ENCODE measurements around the gene CAP2.

The CAP2 gene

DNA sequence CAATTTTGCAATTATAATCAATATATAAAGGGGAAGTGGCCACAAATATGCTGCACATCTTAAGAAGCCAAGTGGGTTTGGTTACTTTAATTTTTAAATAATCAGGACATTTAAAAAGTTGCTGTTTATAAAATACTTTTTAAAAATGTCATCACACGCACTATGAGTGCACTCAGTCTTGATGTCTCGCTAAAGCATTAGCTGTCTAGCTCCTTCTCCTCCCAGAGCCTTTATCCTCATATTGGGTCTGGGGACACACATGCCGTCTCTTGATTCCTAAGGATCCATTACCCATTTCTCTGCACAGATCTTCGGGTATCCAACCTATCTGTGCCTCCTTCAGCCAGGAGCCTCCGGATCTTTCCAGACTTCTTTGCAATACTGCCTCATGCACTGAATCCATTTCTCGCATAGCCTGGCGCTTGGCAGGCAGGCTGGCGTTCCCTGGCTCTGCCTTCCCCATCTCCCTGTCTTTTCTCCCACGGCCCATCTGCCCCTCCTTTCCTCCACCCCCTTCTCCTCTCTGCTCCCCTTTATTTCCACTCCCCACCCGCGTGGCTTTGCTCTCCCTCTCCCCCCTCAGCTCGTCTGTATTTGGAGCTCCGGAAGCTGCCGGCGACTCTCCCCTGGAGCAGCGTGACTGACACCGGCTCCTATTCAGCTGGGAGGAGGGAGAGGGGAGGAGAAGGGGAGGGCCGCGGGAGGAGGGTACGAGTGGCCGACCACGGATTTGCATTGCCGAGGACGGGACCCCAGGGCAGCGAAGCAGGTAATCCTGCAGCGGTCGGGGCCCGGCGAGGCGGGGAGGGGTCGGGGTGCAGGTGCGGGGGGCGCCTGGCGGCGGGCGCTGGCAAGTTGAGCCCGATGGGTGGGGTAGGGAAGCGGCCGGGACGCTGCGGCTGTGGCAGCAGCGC is at the start of gene CAP2:
Gene CAP2 (plus strand): TSS at position 618 of the 914 bp plus-strand sequence. CDS start 27,961 bp downstream, outside the sequence.
- no peak for DNase-seq

GRCh38 chr6:17347012-17347411 is 46.4 kb upstream of the CAP2 start:
- DNase-seq: no peak

GRCh38 chr6:17349427-17349826 is 44.0 kb upstream of the CAP2 start:
- DNase-seq: no peak

DNA sequence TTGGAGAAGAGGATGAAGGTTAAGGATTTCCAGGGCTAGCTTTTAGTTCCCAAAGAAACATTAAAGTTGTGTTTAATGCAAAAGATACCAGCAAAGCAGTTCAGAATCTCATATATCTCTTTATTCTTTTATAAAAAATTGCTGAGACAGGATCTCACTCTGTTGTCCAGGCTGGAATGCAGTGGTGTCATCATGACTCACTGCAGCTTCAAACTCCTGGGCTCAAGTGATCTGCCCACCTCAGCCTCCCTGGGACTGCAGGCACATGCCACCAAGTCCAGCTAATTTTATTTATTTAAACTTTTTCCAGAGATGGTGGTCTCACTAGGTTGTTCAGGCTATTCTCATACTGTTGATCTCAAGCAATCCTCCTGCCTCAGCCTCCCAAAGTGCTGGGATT is 41.1 kb upstream of the CAP2 start:
- DNase-seq: no peak

GRCh38 chr6:17353440-17354175 is 39.8 kb upstream of the CAP2 start:
- DNase-seq: no peak

DNA sequence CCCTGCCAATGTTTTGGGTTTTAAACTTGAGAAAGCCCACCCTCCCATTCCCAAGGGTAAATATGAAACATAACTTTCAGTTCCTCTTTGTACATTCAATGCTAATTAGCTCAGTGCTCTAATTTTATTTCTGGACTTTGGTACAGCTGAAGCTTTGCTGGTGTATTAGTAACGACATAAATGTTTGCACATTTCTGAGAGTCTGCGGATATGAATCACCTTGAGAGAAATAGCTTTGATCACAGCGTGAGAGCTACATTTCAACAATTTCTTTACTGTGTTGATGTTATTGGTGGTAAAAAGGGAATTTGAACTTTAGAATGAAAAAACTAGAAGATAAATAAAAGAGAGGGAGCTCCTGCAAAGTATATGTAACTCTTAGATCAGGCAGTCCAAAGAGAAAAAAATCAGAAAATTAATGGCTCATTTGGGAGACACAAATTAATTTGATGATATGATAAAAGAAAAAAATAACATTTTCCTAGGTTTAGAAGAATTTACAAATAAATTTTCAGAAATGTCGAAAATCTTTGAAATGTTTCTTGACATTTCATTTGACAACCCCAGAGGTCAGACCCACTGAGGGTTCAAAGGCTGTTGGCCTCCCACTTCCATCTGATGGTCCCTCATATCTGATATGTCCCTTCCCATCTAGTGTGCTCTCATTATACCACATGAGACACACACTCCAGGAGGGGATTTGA is 38.5 kb upstream of the CAP2 start:
- no peak for DNase-seq

DNA sequence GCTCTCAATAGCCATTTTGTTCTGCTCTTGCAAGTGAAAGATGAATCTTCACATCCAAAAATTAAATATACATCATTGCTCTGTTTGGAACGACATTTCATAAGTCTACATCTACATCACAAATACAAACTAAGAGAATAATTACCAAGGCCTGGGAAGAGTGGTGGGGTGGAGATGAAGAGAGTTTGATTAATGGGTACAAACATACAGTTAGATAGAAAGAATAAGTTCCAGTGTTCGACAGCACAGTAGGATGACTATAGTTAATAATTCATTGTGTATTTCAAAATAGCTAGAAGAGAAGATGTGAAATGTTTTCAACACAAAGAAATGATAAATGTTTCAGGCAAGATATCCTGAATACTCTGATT is 38.0 kb upstream of the CAP2 start:
- no peak for DNase-seq

DNA sequence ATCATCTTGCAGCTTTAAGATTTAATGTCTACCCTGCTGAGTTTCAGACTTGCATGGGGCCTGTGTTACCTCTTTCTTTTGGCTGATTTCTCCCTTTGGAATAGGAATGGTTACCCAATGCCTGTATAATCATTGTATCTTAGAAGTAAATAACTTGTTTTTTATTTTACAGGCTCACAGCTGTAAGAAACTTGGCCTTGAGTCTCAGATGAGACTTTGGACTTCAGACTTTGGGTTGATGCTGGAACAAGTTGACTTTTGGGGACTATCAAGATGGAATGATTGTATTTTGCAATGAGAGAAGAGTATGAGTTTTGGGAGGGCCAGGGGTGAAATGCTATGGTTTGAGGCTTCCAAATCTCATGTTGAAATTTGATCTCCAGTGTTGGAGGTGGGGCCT is 34.9 kb upstream of the CAP2 start:
- DNase-seq: no peak

DNA sequence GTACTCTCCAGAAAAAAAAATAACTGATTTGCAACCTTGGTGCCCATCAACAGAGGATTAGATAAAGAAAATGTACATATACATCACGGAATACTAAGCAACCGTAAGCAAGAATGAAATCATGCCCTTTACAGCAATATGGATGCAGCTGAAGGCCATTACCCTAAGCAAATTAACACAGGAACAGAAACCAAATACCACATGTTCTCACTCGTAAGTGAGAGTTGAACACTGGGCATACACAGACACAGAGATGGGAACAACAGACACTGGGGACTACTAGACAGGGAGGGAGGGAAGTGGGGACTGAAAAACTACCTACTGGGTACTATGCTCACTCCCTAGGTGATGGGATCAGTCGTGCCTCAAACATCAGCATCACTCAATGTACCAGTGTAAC is 32.8 kb upstream of the CAP2 start:
- no peak for DNase-seq

- no peak for DNase-seq
These were observed 32.4 kb upstream of the CAP2 start for GRCh38 chr6:17361013-17361412.

GRCh38 chr6:17365961-17366360 is 27.4 kb upstream of the CAP2 start:
- DNase-seq: no peak

DNA sequence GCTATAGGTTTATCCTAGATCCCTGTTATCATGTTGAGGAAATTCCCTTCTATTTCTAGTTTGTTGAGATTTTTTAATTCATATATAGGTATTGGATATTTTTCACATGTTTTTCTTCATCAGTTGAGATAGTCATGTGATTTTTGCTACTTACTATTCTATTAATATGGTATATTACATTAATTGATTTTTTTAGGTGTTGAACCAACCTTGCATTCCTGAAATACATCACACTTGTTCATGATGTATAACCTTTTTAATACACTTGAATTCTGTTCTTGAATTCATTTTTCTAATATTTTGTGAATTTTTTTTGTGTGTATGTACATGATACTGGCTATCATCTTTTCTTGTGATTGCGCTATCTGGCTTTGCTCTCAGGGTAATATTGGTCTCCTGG is 25.5 kb upstream of the CAP2 start:
- no peak for DNase-seq

GRCh38 chr6:17381424-17382147 is 11.8 kb upstream of the CAP2 start:
- DNase-seq: no peak

GRCh38 chr6:17385660-17386059 is 7.7 kb upstream of the CAP2 start:
- no peak for DNase-seq

GRCh38 chr6:17388365-17388764 is 5.0 kb upstream of the CAP2 start:
- no peak for DNase-seq

- no peak for DNase-seq
These were observed 4.0 kb upstream of the CAP2 start for GRCh38 chr6:17389274-17389847.

DNA sequence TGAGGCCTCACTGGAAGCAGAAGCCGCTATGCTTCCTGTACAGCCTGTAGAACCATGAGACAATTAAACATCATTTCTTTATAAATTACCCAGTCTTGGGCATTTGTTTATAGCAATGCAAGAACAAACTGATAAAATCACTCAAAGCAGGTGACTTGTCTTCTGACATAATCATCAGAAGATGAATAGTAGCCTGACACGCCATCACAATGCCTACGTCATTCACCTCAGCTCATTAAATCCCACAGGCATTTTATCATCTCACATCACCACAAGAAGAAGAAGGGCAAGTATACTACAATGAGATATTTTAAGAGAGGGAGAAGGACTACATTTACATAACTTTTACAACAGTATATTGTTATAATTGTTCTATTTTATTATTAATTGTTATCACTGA is 3.1 kb upstream of the CAP2 start:
- no peak for DNase-seq

- no peak for DNase-seq
These were observed 1.4 kb upstream of the CAP2 start for GRCh38 chr6:17391976-17392375.

DNA sequence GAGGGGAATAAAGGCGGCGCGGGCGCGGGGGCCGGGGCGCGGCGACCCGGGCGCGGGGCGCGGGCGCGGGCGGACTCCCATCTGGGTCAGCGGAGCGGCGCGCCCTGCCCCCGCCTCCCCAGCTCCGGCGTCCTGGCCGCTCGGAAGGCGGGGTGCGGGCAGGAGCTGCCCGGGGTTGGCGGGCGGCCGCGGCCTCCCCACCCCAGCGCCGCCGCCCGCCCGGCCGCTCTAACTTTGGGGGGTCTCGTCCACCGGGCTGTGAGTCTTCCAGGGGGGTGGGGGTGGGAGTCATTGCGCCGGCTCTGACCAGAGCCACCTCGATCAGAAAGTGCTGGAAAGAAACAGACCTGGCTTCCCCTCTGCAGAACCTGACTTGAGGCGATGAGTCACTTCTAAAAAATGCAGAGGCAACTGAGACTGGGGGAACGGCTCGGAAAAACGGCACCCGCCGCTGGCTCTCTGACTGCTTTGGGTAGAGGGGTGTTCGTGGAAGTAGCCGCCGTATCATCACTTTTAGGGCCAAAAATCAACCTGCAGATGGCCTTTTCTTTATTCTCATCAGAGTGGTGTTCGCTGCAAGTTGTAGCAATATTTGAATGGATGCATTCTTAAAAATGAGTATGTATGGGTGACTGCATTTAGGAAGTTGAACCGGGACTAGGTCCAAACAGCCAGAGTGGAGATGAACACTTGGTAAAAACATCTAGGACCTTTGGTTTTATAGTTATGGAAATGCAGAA is 667 bp downstream of the CAP2 start:
- no peak for DNase-seq

- no peak for DNase-seq
These were observed 1.7 kb downstream of the CAP2 start for GRCh38 chr6:17395112-17395511.

DNA sequence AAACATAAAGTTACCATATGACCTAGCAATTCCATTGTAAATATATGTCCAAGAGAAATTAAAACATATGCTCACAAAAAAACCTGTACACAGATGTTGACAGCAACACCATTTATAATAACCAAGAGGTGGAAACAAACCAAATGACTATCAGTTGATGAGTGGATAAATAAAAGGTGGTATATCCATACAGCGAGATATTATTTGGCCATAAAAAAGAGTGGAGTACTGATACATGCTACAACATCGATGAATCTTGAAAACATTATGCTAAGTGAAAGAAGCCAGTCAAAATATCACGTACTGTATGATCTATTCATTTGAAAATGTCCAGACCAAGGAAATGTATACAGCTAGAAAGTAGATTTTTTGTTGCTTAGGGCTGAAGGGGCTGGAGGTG is 2.9 kb downstream of the CAP2 start:
- no peak for DNase-seq

GRCh38 chr6:17397764-17398194 is 4.4 kb downstream of the CAP2 start:
- no peak for DNase-seq
